MCF 10A (cell line): ENCODE results near the gene RAB8A. TPM values are rescaled to one million over a fixed set of nuclear protein-coding genes. Genes with fewer than 3 reads are reported as not detected.

ENCODE experiments used
- BruUV-seq: library from RNA; stranded (reverse); fragments of 400-500 nt; replicated peaks from 2 replicates; lab custom pipeline; 2021; lab: Mats Ljungman, UMichigan
- CTCF ChIA-PET: fragments of 300-600 bp; sonication (Branson Sonifier 250); formaldehyde crosslinking; extraction: SDS; loops from one replicate; lab custom pipeline; 2021; ENCODE audit warnings: antibody characterized with exemption, inconsistent platforms; lab: Yijun Ruan, JAX
- POLR2A ChIA-PET: fragments of 300-600, 350-650 bp; sonication (Branson Sonifier 250); formaldehyde crosslinking; extraction: SDS; loops from one replicate; lab custom pipeline; 2020; ENCODE audit warnings: antibody characterized with exemption, inconsistent platforms; lab: Yijun Ruan, JAX
- DNase-seq: peaks from one replicate; pipeline ENCODE4 v3.0.0-alpha.2; 2018; ENCODE audit not compliant: unreplicated experiment
- H3K27ac Mint-ChIP-seq: one replicate; pipeline ENCODE4 v1.8.0; 2022; ENCODE audit warnings: mild to moderate bottlenecking, low read depth, mixed read lengths; ENCODE audit not compliant: unreplicated experiment
- H3K27me3 Mint-ChIP-seq: one replicate; pipeline ENCODE4 v1.8.0; 2022; ENCODE audit warnings: mixed read lengths; ENCODE audit not compliant: insufficient read depth, unreplicated experiment
- H3K36me3 Mint-ChIP-seq: one replicate; pipeline ENCODE4 v1.8.0; 2022; ENCODE audit warnings: mild to moderate bottlenecking, moderate library complexity, mixed read lengths; ENCODE audit not compliant: insufficient read depth, unreplicated experiment
- H3K4me1 Mint-ChIP-seq: one replicate; pipeline ENCODE4 v1.8.0; 2022; ENCODE audit warnings: mixed read lengths; ENCODE audit not compliant: insufficient read depth, unreplicated experiment
- H3K4me3 Mint-ChIP-seq: one replicate; pipeline ENCODE4 v1.8.0; 2022; ENCODE audit warnings: mild to moderate bottlenecking, moderate library complexity, mixed read lengths; ENCODE audit not compliant: unreplicated experiment
- H3K9me3 Mint-ChIP-seq: one replicate; pipeline ENCODE4 v1.8.0; 2022; ENCODE audit warnings: mixed read lengths; ENCODE audit not compliant: unreplicated experiment
- CTCF ChIP-seq: fragments of 200-600 bp; IDR thresholded peaks from one replicate; pipeline ENCODE4 v1.8.0; 2022; ENCODE audit warnings: antibody characterized with exemption, mild to moderate bottlenecking; ENCODE audit not compliant: unreplicated experiment
- intact Hi-C: fragments of 100-400 bp; cut with micrococcal nuclease; formaldehyde crosslinking; loops from 2 replicates; pipeline ENCODE4 v1.14.1; 2022
- total RNA-seq: library from RNA; stranded (reverse); gene quantifications from 2 replicates; pipeline ENCODE4 v1.2.3, GENCODE V29; 2022

RAB8A gene
- total RNA-seq, 1 experiment from 2014 or later: 41.6 TPM

- TF ChIP-seq CTCF: no peak
- no peak for DNase-seq
- peaks cover 97% of the 10 kb centered on the region for H3K36me3 Mint-ChIP-seq
- no peaks in the 10 kb centered on the region for H3K9me3 Mint-ChIP-seq
- H3K4me1 Mint-ChIP-seq: no peaks in the 10 kb centered on the region
- no peaks in the 10 kb centered on the region for H3K27me3 Mint-ChIP-seq
- H3K27ac Mint-ChIP-seq: peak overlapping the region; percentile 31
- no peak overlapping the region for H3K4me3 Mint-ChIP-seq
- intact Hi-C loops: no loop called here
- ChIA-PET POLR2A (interaction anchor here (0.7 to 1.8 kb wide), 4 partner anchors 9 to 558 kb away, joined by 3 to 6 read pairs (median 3); no protein-coding TSS in a partner anchor), CTCF (interaction anchor here (0.6 to 1.4 kb wide), 4 partner anchors 10 to 1112 kb away, joined by 3 to 6 read pairs (median 4); no protein-coding TSS in a partner anchor)
- TSS peak; percentile 2 for BruUV-seq
These were observed 22.5 kb upstream of the RAB8A start for GRCh38 chr19:16089010-16089846.

- POLR2A ChIA-PET: interaction anchor here (0.6 kb wide), 2 partner anchors 236 to 340 kb away, joined by 3 read pairs; no protein-coding TSS in a partner anchor
- no TSS peak for BruUV-seq
- Mint-ChIP-seq H3K27me3 (no peaks in the 10 kb centered on the region), H3K9me3 (no peaks in the 10 kb centered on the region), H3K36me3 (peaks cover 97% of the 10 kb centered on the region), H3K27ac (no peak overlapping the region), H3K4me1 (no peaks in the 10 kb centered on the region), H3K4me3 (no peak overlapping the region)
- CTCF ChIA-PET: interaction anchor here (0.5 to 1.6 kb wide), 4 partner anchors 16 to 744 kb away, joined by 3 read pairs; partner anchors contain the start of gene TPM4
- intact Hi-C loops: no loop called here
- DNase-seq: no peak
- no peak for TF ChIP-seq CTCF
These were observed 19.9 kb upstream of the RAB8A start for GRCh38 chr19:16091546-16092475.

GRCh38 chr19:16094360-16095070 lies 17.2 kb upstream of the RAB8A start:
- CTCF ChIA-PET: interaction anchor here (1.4 to 1.5 kb wide), 2 partner anchors 17 to 53 kb away, joined by 4 to 5 read pairs; no protein-coding TSS in a partner anchor
- no peak for DNase-seq
- Mint-ChIP-seq H3K36me3 (peaks cover 96% of the 10 kb centered on the region), H3K4me3 (no peak overlapping the region), H3K27ac (no peak overlapping the region), H3K9me3 (no peaks in the 10 kb centered on the region), H3K4me1 (no peaks in the 10 kb centered on the region), H3K27me3 (no peaks in the 10 kb centered on the region)
- intact Hi-C loops: no loop called here
- POLR2A ChIA-PET: interaction anchor here (1.2 kb wide), 1 partner anchor 16 kb away, joined by 6 read pairs; no protein-coding TSS in a partner anchor
- no TSS peak for BruUV-seq
- TF ChIP-seq CTCF: no peak
